ENCODE measurements around the gene KCNIP2.
A peak's percentile ranks its signal among the peaks of the same experiment; 100 is the strongest.

The KCNIP2 gene

GRCh38 chr10:101851411-101852116 lies 8.0 kb upstream of the KCNIP2 start:
- no peak for DNase-seq

DNA sequence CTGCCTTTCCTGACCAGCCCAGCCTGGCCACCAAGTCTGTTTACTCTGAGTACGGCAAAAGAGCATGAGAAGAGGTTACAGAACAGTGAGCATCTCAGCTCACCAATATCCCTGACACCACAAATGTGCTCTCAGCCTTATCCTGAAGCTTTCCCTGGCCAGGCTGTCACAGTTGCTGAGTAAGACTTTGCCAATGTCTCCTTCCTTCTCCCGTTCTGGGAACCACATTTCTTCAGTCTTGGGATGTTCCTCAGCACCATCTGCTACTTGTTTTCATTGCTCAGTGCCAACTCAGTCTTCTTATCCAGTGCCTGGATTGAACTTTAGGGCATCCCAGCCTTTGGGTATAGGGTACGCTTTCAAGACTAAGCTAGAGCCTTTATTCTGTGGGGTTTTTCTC lies 7.1 kb upstream of the KCNIP2 start:
- DNase-seq: no peak

GRCh38 chr10:101848894-101849351 lies 5.3 kb upstream of the KCNIP2 start:
- no peak for DNase-seq

GRCh38 chr10:101848408-101848807 lies 4.8 kb upstream of the KCNIP2 start:
- no peak for DNase-seq

GRCh38 chr10:101845893-101846292 lies 2.3 kb upstream of the KCNIP2 start:
- no peak for DNase-seq

GRCh38 chr10:101841826-101842225 lies 1.8 kb downstream of the KCNIP2 start:
- no peak for DNase-seq

GRCh38 chr10:101840741-101841453 lies 2.7 kb downstream of the KCNIP2 start:
- DNase-seq: peak; percentile 63 to 67

DNA sequence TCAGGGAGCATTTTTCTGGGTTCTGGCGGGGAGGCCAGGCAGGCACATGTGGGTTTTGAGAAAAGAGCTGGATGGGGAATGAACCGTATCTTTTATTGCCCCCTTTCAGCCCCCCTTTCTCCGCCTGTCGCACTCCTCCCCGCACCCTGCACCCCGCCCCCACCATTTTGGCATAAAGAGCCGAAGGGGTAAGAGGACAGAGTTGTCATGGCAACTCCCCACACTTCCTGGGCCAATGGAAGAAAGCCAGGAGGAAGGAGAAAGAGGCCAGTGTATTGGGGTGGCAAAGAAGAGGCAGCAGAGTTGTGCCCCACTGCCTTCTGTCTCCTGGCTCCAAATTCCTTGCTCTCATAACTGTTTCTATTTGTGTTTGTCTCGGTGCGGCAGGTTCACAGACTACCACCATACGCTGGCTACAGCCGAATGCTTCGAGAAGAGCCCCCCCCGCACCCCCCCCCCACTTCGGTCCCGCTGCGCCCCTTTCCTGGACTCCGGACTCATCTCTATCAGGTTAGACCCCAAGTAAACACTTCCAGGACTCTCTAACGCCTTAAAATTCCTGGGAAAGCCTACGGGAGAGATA lies 3.4 kb downstream of the KCNIP2 start:
- DNase-seq: no peak

DNA sequence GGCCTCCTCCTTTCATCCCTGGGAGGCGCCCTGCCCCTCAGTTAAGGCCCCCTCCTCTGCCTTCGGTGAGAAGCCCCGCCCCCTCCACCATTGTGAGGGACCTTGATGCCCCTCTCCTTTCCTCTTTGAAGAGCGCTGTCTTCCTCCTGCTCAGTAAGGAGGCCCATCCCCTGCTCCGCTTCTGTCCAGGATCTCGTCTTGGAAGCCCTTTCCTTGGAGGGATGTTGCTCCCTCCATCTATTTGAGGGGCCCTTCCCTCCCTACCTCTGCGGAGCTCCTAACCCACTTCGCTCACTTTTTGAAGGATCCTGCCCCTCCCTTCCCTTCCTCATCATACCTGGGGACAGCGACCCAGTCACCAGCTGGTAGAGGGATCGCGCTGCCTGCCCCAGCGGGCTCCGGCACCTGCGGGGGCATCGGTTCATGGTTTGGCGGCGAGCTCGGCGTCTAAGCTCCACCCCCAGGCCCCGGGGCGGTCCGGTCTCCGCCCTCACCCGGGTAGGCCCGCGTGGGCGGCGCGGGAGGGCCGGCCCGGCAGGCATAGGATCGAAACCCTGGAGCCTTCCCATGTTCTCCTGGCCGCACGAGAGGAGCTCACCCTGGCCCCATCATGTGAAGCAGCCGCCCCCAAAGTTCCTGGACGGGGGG lies 4.1 kb downstream of the KCNIP2 start:
- peak; percentile 63 to 64 for DNase-seq

DNA sequence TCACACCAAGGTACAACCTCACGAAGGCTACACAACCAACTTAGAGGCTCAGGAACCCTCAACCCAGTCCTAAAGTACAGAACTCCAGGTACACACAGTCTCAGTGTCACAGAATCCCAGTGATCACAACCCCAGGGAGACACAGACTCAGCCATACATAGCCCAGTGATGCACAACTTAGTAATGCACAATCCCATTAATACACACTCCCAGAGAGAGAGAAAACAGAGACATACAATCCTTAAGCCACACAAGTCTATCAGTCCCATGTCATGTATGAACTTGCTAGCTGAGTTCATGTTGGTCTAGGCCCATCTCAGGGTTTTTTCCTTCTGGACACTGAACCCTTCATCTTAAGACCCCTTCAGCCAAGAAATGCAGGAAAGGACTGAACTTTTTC lies 4.6 kb downstream of the KCNIP2 start:
- no peak for DNase-seq

- no peak for DNase-seq
Measured at GRCh38 chr10:101838416-101838970, 5.1 kb downstream of the KCNIP2 start.

- no peak for DNase-seq
Measured at GRCh38 chr10:101837748-101838147, 5.9 kb downstream of the KCNIP2 start.

GRCh38 chr10:101835362-101835761 lies 8.2 kb downstream of the KCNIP2 start:
- no peak for DNase-seq

DNA sequence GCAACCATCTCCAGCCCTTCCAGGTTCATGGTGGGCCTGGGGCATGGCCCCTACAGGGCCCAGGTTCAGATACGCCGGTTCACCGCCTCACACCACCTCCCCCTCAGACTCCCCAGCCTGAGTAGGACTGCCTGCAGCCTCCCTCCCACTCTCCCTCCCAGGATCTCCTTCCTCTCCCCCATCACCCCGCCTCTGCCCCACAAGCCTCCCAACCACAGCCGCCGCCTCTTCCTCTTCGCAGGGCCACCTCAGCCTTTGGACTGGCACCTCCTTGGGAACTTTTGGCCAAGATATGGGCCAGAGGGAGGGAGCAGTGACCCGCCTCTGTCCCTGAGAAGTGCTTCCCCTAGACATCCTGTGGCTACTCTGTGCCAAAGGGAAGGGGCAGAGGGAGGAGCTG lies 9.3 kb downstream of the KCNIP2 start:
- peak in 1 of 2 experiments; percentile 31 for DNase-seq

- no peak for DNase-seq
Measured at GRCh38 chr10:101833466-101833865, 10.1 kb downstream of the KCNIP2 start.

- no peak for DNase-seq
Measured at GRCh38 chr10:101832325-101832771, 11.3 kb downstream of the KCNIP2 start.

DNA sequence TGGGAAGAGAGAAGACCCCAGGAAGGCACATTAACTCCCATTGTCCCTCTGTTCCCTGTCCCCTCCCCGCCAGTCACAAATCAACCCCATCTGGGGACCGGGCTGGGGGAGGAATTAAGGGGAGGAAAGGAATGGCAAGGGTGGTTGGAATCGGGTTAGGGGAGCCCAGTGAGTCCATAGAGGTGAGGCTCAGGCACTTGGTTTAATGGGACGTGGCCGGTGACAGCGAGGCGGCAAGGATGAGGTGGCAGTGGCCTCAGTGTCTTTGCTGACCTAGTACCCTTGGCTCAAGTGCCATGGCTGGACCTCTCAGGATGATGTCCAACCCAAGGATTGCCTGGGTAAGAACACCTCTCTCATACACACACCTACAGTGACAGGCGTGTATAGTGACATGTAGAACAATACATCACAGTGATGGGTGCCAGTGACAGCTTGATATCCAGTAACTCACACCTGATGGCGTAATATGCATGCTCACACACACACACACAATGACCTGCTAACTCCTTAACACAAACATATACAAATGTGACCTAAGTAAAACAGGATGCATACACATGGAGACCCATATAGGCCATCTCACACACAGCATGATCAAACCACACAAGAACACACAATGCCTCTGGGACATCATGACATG lies 12.3 kb downstream of the KCNIP2 start:
- no peak for DNase-seq

DNA sequence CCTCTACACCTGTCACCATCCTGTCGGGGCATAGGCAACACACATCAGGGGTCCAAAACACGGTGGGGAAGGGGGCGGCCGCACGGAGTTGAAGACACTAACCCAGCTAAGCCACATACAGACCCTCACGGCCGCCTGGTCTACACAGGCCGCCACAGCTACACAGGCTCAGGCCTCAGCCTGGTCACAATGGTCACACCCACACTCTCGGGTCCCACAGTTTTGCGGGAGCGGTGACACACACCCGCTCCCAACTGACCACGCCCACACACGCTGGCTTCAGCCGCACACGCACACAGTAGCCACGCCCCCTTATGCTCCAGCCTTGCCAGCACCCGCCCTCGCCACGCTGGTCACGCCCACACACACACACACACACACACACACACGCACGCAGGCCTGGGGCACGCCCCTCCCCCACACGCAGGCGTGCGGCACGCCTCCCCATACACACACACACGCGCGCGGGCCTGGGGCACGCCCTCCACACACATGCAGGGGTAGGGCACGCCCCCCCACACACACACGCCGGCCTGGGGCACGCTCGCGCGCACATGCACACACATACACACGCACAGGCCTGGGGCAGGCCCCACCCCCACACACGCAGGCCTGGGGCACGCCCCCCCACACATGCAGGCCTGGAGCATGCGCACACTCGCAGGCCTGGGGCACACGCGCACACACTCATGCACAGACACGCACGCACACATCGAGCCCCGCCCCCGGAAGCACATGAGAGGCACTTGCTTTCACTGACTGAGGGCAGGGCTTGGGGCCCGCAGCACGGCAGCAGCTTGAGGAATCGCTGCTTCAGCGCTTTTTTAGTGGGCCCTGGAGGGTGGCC lies 13.1 kb downstream of the KCNIP2 start:
- DNase-seq: peak; percentile 88 to 96

DNA sequence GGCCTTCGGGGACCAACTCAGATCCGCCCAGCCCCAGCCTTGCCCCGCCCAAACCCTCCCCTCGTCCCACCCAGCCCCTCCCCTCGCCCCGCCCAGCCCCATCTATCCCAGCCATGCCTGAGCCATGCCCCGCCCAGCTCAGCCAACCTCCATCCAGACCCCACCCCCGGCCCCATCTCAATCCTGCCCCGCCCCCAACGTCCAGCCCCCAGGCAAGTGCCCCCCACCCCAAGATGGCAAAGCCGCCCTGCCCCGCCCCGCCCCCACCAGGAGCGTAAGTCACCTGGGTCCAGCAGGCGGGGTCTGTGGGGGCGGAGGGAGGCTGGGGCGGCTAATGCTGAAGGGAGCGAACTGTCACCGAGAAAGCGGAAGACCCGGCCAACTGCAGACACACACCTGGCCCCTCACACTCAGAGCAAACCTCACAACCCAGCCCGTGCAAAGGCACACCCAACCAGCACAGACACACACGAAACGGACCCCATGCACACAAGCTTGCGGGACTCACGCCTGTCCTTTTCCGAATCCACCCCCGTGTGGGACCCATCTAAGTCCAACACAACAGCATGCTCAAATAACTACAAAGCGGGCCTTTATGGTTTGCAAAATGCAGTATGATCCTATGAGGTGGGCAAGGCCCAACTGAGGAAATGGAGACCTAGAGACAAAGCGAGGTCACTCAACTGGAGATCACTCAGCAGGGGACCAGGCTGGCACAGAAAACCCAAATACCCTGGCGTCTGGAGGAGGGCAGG lies 13.9 kb downstream of the KCNIP2 start:
- peak; percentile 54 to 70 for DNase-seq

- no peak for DNase-seq
Measured at GRCh38 chr10:101828766-101829551, 14.6 kb downstream of the KCNIP2 start.
